Activated CD4-positive, alpha-beta memory T cell treated with anti-CD3 and anti-CD28 coated beads, Interleukin-2, amount 10 ng/mL, durations not matched to agents 7 days and 5 days (primary cell): ENCODE data around the gene ANKS1A. TPM values are rescaled to one million over a fixed set of nuclear protein-coding genes. Genes with fewer than 3 reads are reported as not detected.
"Not testable (repeated sequence)": the region's sequence is repeated elsewhere in the genome, so short reads cannot be mapped to it uniquely, and the experiment has no call there.

Experiments used
- CTCF ChIA-PET: fragments of 350-600 bp; sonication (Branson Sonifier 250); formaldehyde crosslinking; loops from one replicate; lab custom pipeline; 2021; ENCODE audit warnings: antibody characterized with exemption, inconsistent platforms; lab: Charles Lee
- POLR2A ChIA-PET: fragments of 350-600 bp; sonication (Branson Sonifier 250); formaldehyde crosslinking; loops from one replicate; lab custom pipeline; 2021; ENCODE audit warnings: antibody characterized with exemption; lab: Charles Lee
- DNase-seq: peaks from one replicate; pipeline ENCODE4 v3.0.0-alpha.2; 2020
- H3K27ac Mint-ChIP-seq: one replicate; pipeline ENCODE4 v1.8.0; 2021; ENCODE audit warnings: mild to moderate bottlenecking, mixed read lengths
- H3K27me3 Mint-ChIP-seq: one replicate; pipeline ENCODE4 v1.8.0; 2021; ENCODE audit warnings: mixed read lengths
- H3K36me3 Mint-ChIP-seq: one replicate; pipeline ENCODE4 v1.8.0; 2021; ENCODE audit warnings: low read depth, mixed read lengths
- H3K4me1 Mint-ChIP-seq: one replicate; pipeline ENCODE4 v1.8.0; 2021; ENCODE audit warnings: mixed read lengths
- H3K4me3 Mint-ChIP-seq: one replicate; pipeline ENCODE4 v1.8.0; 2021; ENCODE audit warnings: mild to moderate bottlenecking, mixed read lengths
- H3K9me3 Mint-ChIP-seq: one replicate; pipeline ENCODE4 v1.8.0; 2021; ENCODE audit warnings: mixed read lengths
- total RNA-seq, 2 experiments: library from RNA; stranded (reverse); gene quantifications; one replicate each; pipeline ENCODE4 v1.2.3, GENCODE V29; 2021

ANKS1A gene
- total RNA-seq, 2 experiments from 2014 or later: 8.8 to 9.5 TPM

DNA sequence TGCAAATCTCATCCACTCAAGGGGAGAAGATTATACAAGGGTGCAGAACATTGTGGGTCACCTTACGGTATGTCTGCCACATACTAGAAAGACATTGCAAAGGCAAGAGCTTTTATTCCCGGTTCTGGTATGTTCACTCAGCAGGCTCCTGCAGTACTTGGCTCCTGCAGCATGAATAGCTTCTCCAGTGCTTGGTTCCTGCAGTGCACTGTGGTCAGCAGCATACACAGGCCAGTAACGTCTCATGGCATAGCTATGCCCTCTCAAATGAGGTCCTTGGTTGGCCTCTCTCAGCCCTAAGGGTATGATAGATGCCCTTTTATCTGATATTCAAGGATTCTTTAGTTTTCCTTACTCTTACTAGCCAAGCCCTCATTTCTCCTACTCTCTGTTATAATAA lies 239.4 kb downstream of the ANKS1A start:
- Mint-ChIP-seq H3K36me3 (no peaks in the 10 kb centered on the region), H3K9me3 (no peaks in the 10 kb centered on the region), H3K27me3 (peaks cover 31% of the 10 kb centered on the region), H3K4me1 (no peaks in the 10 kb centered on the region), H3K4me3 (no peak overlapping the region), H3K27ac (no peak overlapping the region)
- POLR2A ChIA-PET: no interaction called here
- no peak for DNase-seq
- CTCF ChIA-PET: interaction anchor here (0.6 to 1.9 kb wide), 2 partner anchors 11 to 278 kb away, joined by 3 to 9 read pairs; no protein-coding TSS in a partner anchor

- ChIA-PET CTCF (interaction anchor here (0.6 to 1.0 kb wide), 3 partner anchors 69 to 155 kb away, joined by 3 to 4 read pairs (median 3); no protein-coding TSS in a partner anchor), POLR2A (no interaction called here)
- Mint-ChIP-seq H3K4me1 (peaks cover 10% of the 10 kb centered on the region), H3K36me3 (no peaks in the 10 kb centered on the region), H3K27me3 (peaks cover 25% of the 10 kb centered on the region), H3K27ac (no peak overlapping the region), H3K4me3 (no peak overlapping the region), H3K9me3 (no peaks in the 10 kb centered on the region)
- DNase-seq: no peak
These were observed 247.1 kb downstream of the ANKS1A start for GRCh38 chr6:35136185-35136584.

DNA sequence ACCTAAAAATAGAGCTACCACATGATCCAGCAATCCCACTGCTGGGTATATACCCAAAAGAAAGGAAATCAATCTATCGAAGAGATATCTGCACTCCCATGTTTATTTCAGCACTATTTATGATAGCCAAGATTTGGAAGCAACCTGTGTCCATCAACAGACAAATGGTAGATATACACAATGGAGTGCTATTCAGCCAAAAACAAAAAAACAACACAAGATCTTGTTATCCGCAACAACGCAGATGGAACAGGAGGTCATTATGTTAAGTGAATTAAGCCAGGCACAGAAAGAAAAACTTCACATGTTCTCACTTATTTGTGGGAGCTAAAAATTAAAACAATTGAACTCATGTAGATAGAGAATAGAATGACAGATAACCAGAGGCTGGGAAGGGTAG lies 249.1 kb downstream of the ANKS1A start:
- H3K36me3 Mint-ChIP-seq, H3K9me3 Mint-ChIP-seq, POLR2A ChIA-PET, H3K4me3 Mint-ChIP-seq, DNase-seq, H3K27ac Mint-ChIP-seq: not testable (repeated sequence)
- Mint-ChIP-seq H3K27me3 (peaks cover 24% of the 10 kb centered on the region), H3K4me1 (peaks cover 22% of the 10 kb centered on the region)
- CTCF ChIA-PET: interaction anchor here (2.3 to 4.6 kb wide), 3 partner anchors 15 to 151 kb away, joined by 5 to 54 read pairs (median 35); no protein-coding TSS in a partner anchor

DNA sequence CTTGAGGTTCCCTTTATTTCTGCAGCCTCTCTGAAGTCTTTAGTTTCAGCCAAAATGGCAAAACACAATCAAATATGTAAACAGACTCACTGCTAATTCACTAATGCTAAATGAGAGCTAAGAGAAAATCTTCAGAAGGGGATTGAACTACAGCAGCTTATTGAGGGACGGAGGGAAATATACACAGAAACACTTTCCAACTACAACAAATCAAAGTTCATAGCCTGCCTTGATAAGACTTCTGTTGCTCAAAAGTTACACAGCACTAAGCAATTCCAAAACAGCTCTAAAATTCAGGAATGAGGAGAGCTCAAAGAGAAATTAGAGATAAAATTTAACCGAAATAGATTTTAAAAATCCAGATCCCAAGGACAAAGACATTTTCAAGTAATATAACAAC lies 250.4 kb downstream of the ANKS1A start:
- Mint-ChIP-seq H3K4me1 (peaks cover 23% of the 10 kb centered on the region), H3K27me3 (peaks cover 22% of the 10 kb centered on the region), H3K27ac (no peak overlapping the region), H3K36me3 (no peaks in the 10 kb centered on the region), H3K9me3 (no peaks in the 10 kb centered on the region), H3K4me3 (no peak overlapping the region)
- POLR2A ChIA-PET: interaction anchor here (1.2 to 1.3 kb wide), 2 partner anchors 11 to 153 kb away, joined by 3 read pairs; no protein-coding TSS in a partner anchor
- CTCF ChIA-PET: interaction anchor here (0.7 to 4.6 kb wide), 32 partner anchors 10 to 680 kb away, joined by 3 to 54 read pairs (median 4); partner anchors contain the start of genes ANKS1A and TAF11
- DNase-seq: no peak

DNA sequence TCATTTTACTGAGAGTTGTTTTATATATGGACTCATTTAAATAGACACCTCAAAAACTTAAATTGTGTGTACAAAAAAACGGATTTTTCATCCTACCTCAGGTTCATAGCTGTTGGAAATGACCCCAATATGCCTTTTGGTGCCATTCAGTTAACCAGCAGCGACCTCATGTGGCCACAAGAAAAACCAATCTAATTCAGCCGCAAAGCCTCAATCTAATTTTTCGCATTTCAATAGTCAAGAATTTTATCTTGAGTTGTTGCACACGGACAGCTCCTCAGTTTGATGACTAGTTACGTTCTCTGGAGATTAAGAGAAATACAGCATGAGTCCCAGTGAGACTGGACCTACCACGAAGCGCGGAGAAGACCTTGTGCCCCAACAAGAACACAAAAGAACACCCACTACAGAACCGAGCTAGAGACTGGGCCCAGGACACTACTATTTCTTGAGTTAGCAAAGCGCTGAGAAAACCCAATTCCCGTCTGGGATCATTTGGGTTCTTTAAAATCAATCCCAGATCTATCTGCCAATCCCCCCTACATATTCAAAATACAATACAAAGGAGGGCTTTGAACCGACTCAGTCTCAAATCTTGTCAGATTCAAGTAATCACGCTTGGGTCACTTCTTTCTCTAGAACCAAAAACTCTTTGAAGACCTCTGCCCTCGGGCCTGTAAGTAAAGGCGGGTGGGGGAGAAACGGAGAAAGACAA lies 251.0 kb downstream of the ANKS1A start:
- H3K27me3 Mint-ChIP-seq: peaks cover 22% of the 10 kb centered on the region
- ChIA-PET POLR2A (interaction anchor here (1.2 to 1.3 kb wide), 2 partner anchors 10 to 153 kb away, joined by 3 read pairs; no protein-coding TSS in a partner anchor), CTCF (interaction anchor here (0.7 to 4.6 kb wide), 32 partner anchors 9 to 680 kb away, joined by 3 to 54 read pairs (median 4); partner anchors contain the start of genes ANKS1A and TAF11)
- H3K9me3 Mint-ChIP-seq: no peaks in the 10 kb centered on the region
- no peak overlapping the region for H3K27ac Mint-ChIP-seq
- peaks cover 23% of the 10 kb centered on the region for H3K4me1 Mint-ChIP-seq
- no peaks in the 10 kb centered on the region for H3K36me3 Mint-ChIP-seq
- H3K4me3 Mint-ChIP-seq: no peak overlapping the region
- peak; percentile 57 for DNase-seq

DNA sequence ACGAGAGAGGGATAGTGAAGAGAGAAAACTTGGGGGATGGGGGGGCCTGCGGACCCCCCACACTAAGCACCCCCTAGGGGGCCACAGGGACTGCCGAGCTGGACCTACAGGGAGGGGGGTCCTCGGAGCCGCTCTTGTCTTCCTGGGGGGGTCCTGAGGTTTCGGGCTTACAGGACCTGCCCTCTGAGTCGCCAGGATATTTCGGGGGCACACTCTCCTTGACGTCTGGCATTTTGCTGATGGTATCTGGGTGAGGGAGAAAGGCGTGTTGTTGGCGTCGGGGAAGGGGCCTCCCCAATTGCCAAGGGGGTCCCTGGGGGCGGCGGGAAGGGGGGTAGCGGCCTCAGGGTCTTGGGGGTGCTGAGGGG lies 251.6 kb downstream of the ANKS1A start:
- H3K4me1 Mint-ChIP-seq: peaks cover 23% of the 10 kb centered on the region
- H3K36me3 Mint-ChIP-seq: no peaks in the 10 kb centered on the region
- DNase-seq: no peak
- no peak overlapping the region for H3K27ac Mint-ChIP-seq
- no peaks in the 10 kb centered on the region for H3K9me3 Mint-ChIP-seq
- ChIA-PET CTCF (interaction anchor here (0.7 to 4.6 kb wide), 23 partner anchors 9 to 681 kb away, joined by 3 to 54 read pairs (median 5); partner anchors contain the start of gene TAF11), POLR2A (interaction anchor here (1.2 to 1.3 kb wide), 2 partner anchors 10 to 154 kb away, joined by 3 read pairs; no protein-coding TSS in a partner anchor)
- H3K4me3 Mint-ChIP-seq: no peak overlapping the region
- H3K27me3 Mint-ChIP-seq: peaks cover 22% of the 10 kb centered on the region

Other genes starting within 250 kb of the ANKS1A start
- gene ILRUN, start 192.5 kb upstream of the ANKS1A start, total RNA-seq: 10 to 100 TPM; 85.3 to 86.6 TPM
- 100 to 1,000 TPM in 1 of 2 experiments, 10 to 100 TPM in 1; 98.7 to 100 TPM for gene SNRPC, start 131.8 kb upstream of the ANKS1A start, total RNA-seq
- gene BLTP3A, start 97.2 kb upstream of the ANKS1A start, total RNA-seq: 10 to 100 TPM; 12.3 to 12.6 TPM
- 10 to 100 TPM; 27.4 to 28.5 TPM for gene TAF11, start 1.2 kb upstream of the ANKS1A start, total RNA-seq